ENCODE measurements around the gene TAF8.

Gene TAF8

GRCh38 chr6:42113936-42114636 lies 63.8 kb downstream of the TAF8 start:
- Histone ChIP-seq H3K4me3 (no peak overlapping the region), H3K9ac (ENCODE audit: insufficient read length) (no peak overlapping the region), H3K9me3 (ENCODE audit: low read depth, low read length) (no peaks in the 10 kb centered on the region), H3K27ac (no peak overlapping the region), H3K36me3 (ENCODE audit: insufficient read depth, low read length) (no peaks in the 10 kb centered on the region)
- no peak for TF ChIP-seq EZH2 (IDR thresholded peaks at IDR 0.05)
- no peak for TF ChIP-seq FOXP2 (optimal IDR thresholded peaks at IDR 0.05; ENCODE audit: control extremely low read depth, extremely low read length, insufficient read depth)
- no peak for TF ChIP-seq POLR2AphosphoS5 (IDR thresholded peaks at IDR 0.05; ENCODE audit: borderline replicate concordance, low read depth, low read length)
- no peak for DNase-seq (ENCODE audit: low read depth, low spot score)

- no peak overlapping the region for H3K9ac ChIP-seq (ENCODE audit: insufficient read length)
- no peaks in the 10 kb centered on the region for H3K9me3 ChIP-seq (ENCODE audit: low read depth, low read length)
- H3K4me3 ChIP-seq: no peak overlapping the region
- H3K36me3 ChIP-seq (ENCODE audit: insufficient read depth, low read length): no peaks in the 10 kb centered on the region
- no peak for DNase-seq (ENCODE audit: low read depth, low spot score)
- no peak for TF ChIP-seq EZH2 (IDR thresholded peaks at IDR 0.05)
- TF ChIP-seq FOXP2 (optimal IDR thresholded peaks at IDR 0.05; ENCODE audit: control extremely low read depth, extremely low read length, insufficient read depth): no peak
- TF ChIP-seq POLR2AphosphoS5 (IDR thresholded peaks at IDR 0.05; ENCODE audit: borderline replicate concordance, low read depth, low read length): no peak
- H3K27ac ChIP-seq: no peak overlapping the region
These were observed 67.5 kb downstream of the TAF8 start for GRCh38 chr6:42117843-42118161.

- no peak for TF ChIP-seq FOXP2 (optimal IDR thresholded peaks at IDR 0.05; ENCODE audit: control extremely low read depth, extremely low read length, insufficient read depth)
- TF ChIP-seq EZH2 (IDR thresholded peaks at IDR 0.05): no peak
- TF ChIP-seq POLR2AphosphoS5 (IDR thresholded peaks at IDR 0.05; ENCODE audit: borderline replicate concordance, low read depth, low read length): no peak
- no peak overlapping the region for H3K9ac ChIP-seq (ENCODE audit: insufficient read length)
- no peak overlapping the region for H3K27ac ChIP-seq
- DNase-seq (ENCODE audit: low read depth, low spot score): no peak
- no peaks in the 10 kb centered on the region for H3K36me3 ChIP-seq (ENCODE audit: insufficient read depth, low read length)
- H3K9me3 ChIP-seq (ENCODE audit: low read depth, low read length): no peaks in the 10 kb centered on the region
- no peak overlapping the region for H3K4me3 ChIP-seq
These were observed 68.1 kb downstream of the TAF8 start for GRCh38 chr6:42118162-42119001.

GRCh38 chr6:42120895-42121865 lies 70.9 kb downstream of the TAF8 start:
- no peak for DNase-seq (ENCODE audit: low read depth, low spot score)
- no peak overlapping the region for H3K27ac ChIP-seq
- no peak overlapping the region for H3K4me3 ChIP-seq
- H3K9ac ChIP-seq (ENCODE audit: insufficient read length): no peak overlapping the region
- no peaks in the 10 kb centered on the region for H3K36me3 ChIP-seq (ENCODE audit: insufficient read depth, low read length)
- no peak for TF ChIP-seq FOXP2 (optimal IDR thresholded peaks at IDR 0.05; ENCODE audit: control extremely low read depth, extremely low read length, insufficient read depth)
- no peak for TF ChIP-seq EZH2 (IDR thresholded peaks at IDR 0.05)
- TF ChIP-seq POLR2AphosphoS5 (IDR thresholded peaks at IDR 0.05; ENCODE audit: borderline replicate concordance, low read depth, low read length): no peak
- no peaks in the 10 kb centered on the region for H3K9me3 ChIP-seq (ENCODE audit: low read depth, low read length)

- no peak for TF ChIP-seq POLR2AphosphoS5 (IDR thresholded peaks at IDR 0.05; ENCODE audit: borderline replicate concordance, low read depth, low read length)
- TF ChIP-seq EZH2 (IDR thresholded peaks at IDR 0.05): no peak
- no peak for TF ChIP-seq FOXP2 (optimal IDR thresholded peaks at IDR 0.05; ENCODE audit: control extremely low read depth, extremely low read length, insufficient read depth)
- no peaks in the 10 kb centered on the region for H3K36me3 ChIP-seq (ENCODE audit: insufficient read depth, low read length)
- DNase-seq (ENCODE audit: low read depth, low spot score): no peak
- no peak overlapping the region for H3K27ac ChIP-seq
- no peak overlapping the region for H3K4me3 ChIP-seq
- no peak overlapping the region for H3K9ac ChIP-seq (ENCODE audit: insufficient read length)
- H3K9me3 ChIP-seq (ENCODE audit: low read depth, low read length): no peaks in the 10 kb centered on the region
These were observed 73.2 kb downstream of the TAF8 start for GRCh38 chr6:42123379-42124103.

GRCh38 chr6:42124223-42124836 lies 74.0 kb downstream of the TAF8 start:
- no peak overlapping the region for H3K9ac ChIP-seq (ENCODE audit: insufficient read length)
- TF ChIP-seq EZH2 (IDR thresholded peaks at IDR 0.05) (no peak), FOXP2 (optimal IDR thresholded peaks at IDR 0.05; ENCODE audit: control extremely low read depth, extremely low read length, insufficient read depth) (no peak)
- H3K36me3 ChIP-seq (ENCODE audit: insufficient read depth, low read length): no peaks in the 10 kb centered on the region
- no peak overlapping the region for H3K4me3 ChIP-seq
- H3K27ac ChIP-seq: no peak overlapping the region
- no peak for DNase-seq (ENCODE audit: low read depth, low spot score)
- H3K9me3 ChIP-seq (ENCODE audit: low read depth, low read length): no peaks in the 10 kb centered on the region

GRCh38 chr6:42125231-42125630 lies 74.9 kb downstream of the TAF8 start:
- Histone ChIP-seq H3K27ac (no peak overlapping the region), H3K36me3 (ENCODE audit: insufficient read depth, low read length) (no peaks in the 10 kb centered on the region), H3K4me3 (no peak overlapping the region), H3K9ac (ENCODE audit: insufficient read length) (no peak overlapping the region), H3K9me3 (ENCODE audit: low read depth, low read length) (no peaks in the 10 kb centered on the region)
- no peak for TF ChIP-seq FOXP2 (optimal IDR thresholded peaks at IDR 0.05; ENCODE audit: control extremely low read depth, extremely low read length, insufficient read depth)
- no peak for TF ChIP-seq EZH2 (IDR thresholded peaks at IDR 0.05)
- TF ChIP-seq POLR2AphosphoS5 (IDR thresholded peaks at IDR 0.05; ENCODE audit: borderline replicate concordance, low read depth, low read length): no peak
- no peak for DNase-seq (ENCODE audit: low read depth, low spot score)

Data from SK-N-MC (cell line).